K562 (cell line): Measurements from ENCODE around the gene RIMS3. TPM values are rescaled to one million over a fixed set of nuclear protein-coding genes. Genes with fewer than 3 reads are reported as not detected.

ENCODE experiments used
- ATAC-seq: fragments of 200-7000 bp; cut with Tn5 transposase; 3 replicates; pipeline ENCODE4 v1.9.1; 2020; ENCODE audit warnings: moderate library complexity
- BruUV-seq: library from RNA; stranded (reverse); fragments of 400-500 nt; replicated peaks from 2 replicates; lab custom pipeline; 2021; lab: Mats Ljungman, UMichigan
- CTCF ChIA-PET: fragments of 300-600 bp; formaldehyde crosslinking; extraction: SDS; loops from one replicate; lab custom pipeline; 2021; ENCODE audit warnings: low intra/inter-chr PET ratio; lab: Yijun Ruan, JAX
- POLR2A ChIA-PET: fragments of 300-600, 350-650 bp; sonication (Branson Sonifier 250); formaldehyde crosslinking; extraction: SDS; loops from one replicate; lab custom pipeline; 2021; ENCODE audit warnings: antibody characterized with exemption, inconsistent platforms; lab: Yijun Ruan, JAX
- DNase-seq, 4 experiments: peaks; one replicate each; pipeline versions ENCODE4 v3.0.0 to v3.0.0-alpha.2; 2011 to 2018; ENCODE audit warnings: low spot score in 3 of 4, mixed read lengths in 3 of 4; ENCODE audit errors: extremely low read depth in 1 of 4
- FAIRE-seq: peaks from 2 replicates; lab custom pipeline; 2011; peaks lifted over from hg19 to GRCh38; lab: Jason Lieb, UNC
- H2AFZ ChIP-seq: 2 replicates; pipeline ENCODE4 v1.6.0; 2011; ENCODE audit warnings: low read depth, low read length, control low read depth, inconsistent platforms
- H3K27ac ChIP-seq: fragments of 200-600 bp; 3 replicates; pipeline ENCODE4 v1.8.0; 2011; ENCODE audit warnings: low read depth, mild to moderate bottlenecking, control low read depth, inconsistent platforms, low read length, moderate library complexity, mixed read lengths; ENCODE audit errors: extremely low read depth
- H3K27me3 ChIP-seq, 2 experiments: fragments of 300-600 bp in 1 of 2; 2 replicates in 1 of 2; 3 replicates in 1 of 2; pipeline versions ENCODE4 v1.6.0 to v1.8.0; 2011; ENCODE audit warnings: inconsistent platforms in 2 of 2, low read length in 2 of 2, mild to moderate bottlenecking in 1 of 2, mixed read lengths in 1 of 2, moderate library complexity in 1 of 2; ENCODE audit not compliant: control insufficient read depth in 2 of 2, insufficient read depth in 2 of 2
- H3K36me3 ChIP-seq: fragments of 300-600 bp; 3 replicates; pipeline ENCODE4 v1.8.0; 2011; ENCODE audit warnings: mild to moderate bottlenecking, low read length, inconsistent platforms; ENCODE audit not compliant: control insufficient read depth, insufficient read depth
- H3K4me1 ChIP-seq, 2 experiments: fragments of 200-600 bp in 1 of 2; replicated peaks in 1 of 2; 2 replicates in 1 of 2; 3 replicates in 1 of 2; pipeline versions ENCODE4 v1.5.1 to v1.8.0; 2011; ENCODE audit warnings: inconsistent platforms in 2 of 2, low read length in 2 of 2, mild to moderate bottlenecking in 1 of 2, mixed read lengths in 1 of 2, moderate library complexity in 1 of 2; ENCODE audit not compliant: control insufficient read depth in 2 of 2, insufficient read depth in 2 of 2
- H3K4me2 ChIP-seq: 2 replicates; pipeline ENCODE4 v1.6.1; 2011; ENCODE audit warnings: low read length, control low read depth, inconsistent platforms, mixed read lengths; ENCODE audit not compliant: insufficient read depth
- H3K4me3 ChIP-seq: fragments of 200-600 bp; sonication (generic), shearing (Covaris generic); 2 replicates; pipeline ENCODE4 v1.5.1; 2016; ENCODE audit warnings: control low read depth, inconsistent platforms
- H3K79me2 ChIP-seq: fragments of 200-600 bp; 3 replicates; pipeline ENCODE4 v1.8.0; 2011; ENCODE audit warnings: low read length, inconsistent platforms; ENCODE audit not compliant: control insufficient read depth, insufficient read depth
- H3K9ac ChIP-seq, 2 experiments: 2 replicates each; pipeline versions ENCODE4 v1.6.0 to v1.6.1; 2011; ENCODE audit warnings: low read depth in 2 of 2, low read length in 2 of 2, control low read depth in 1 of 2, inconsistent platforms in 1 of 2, mild to moderate bottlenecking in 1 of 2, mixed read lengths in 1 of 2; ENCODE audit not compliant: insufficient read depth in 1 of 2
- H3K9me1 ChIP-seq: one replicate; pipeline ENCODE4 v1.6.0; 2011; ENCODE audit warnings: inconsistent platforms, mild to moderate bottlenecking, low read length, moderate library complexity; ENCODE audit not compliant: control insufficient read depth, insufficient read depth
- H3K9me3 ChIP-seq: replicated peaks from 2 replicates; pipeline ENCODE4 v1.5.1; 2011; ENCODE audit warnings: low read depth, low read length, inconsistent platforms; ENCODE audit not compliant: control insufficient read depth, insufficient read depth
- H4K20me1 ChIP-seq: replicated peaks from 2 replicates; pipeline ENCODE4 v1.6.1; 2011; ENCODE audit warnings: low read length, inconsistent platforms, mixed read lengths; ENCODE audit not compliant: control insufficient read depth, insufficient read depth
- DACH1 ChIP-seq: fragments of 450-650 bp; IDR thresholded peaks from 2 replicates; pipeline ENCODE4 v1.6.1; 2018; ENCODE audit not compliant: partially characterized antibody
- HDAC3 ChIP-seq: fragments of 450-650 bp; IDR thresholded peaks from 2 replicates; pipeline ENCODE4 v1.6.1; 2018; ENCODE audit warnings: borderline replicate concordance, mild to moderate bottlenecking, moderate library complexity; ENCODE audit not compliant: partially characterized antibody
- PHB2 ChIP-seq: fragments of 450-650 bp; IDR thresholded peaks from 2 replicates; pipeline ENCODE4 v1.6.1; 2017; ENCODE audit warnings: low read depth
- TBP ChIP-seq: optimal IDR thresholded peaks from 2 replicates; pipeline ENCODE3; 2011; ENCODE audit warnings: low read depth, low read length, improper control_type of control experiment
- TEAD1 ChIP-seq, 2 experiments: fragments of 450-650 bp in 1 of 2; sonication (generic) in 1 of 2; formaldehyde crosslinking; IDR thresholded peaks; 2 replicates each; pipeline versions ENCODE4 v1.4.0 to v1.8.0; 2020 to 2022; ENCODE audit warnings: mild to moderate bottlenecking in 2 of 2, missing genetic modification reagents in 1 of 2
- YY1 ChIP-seq, 3 experiments: IDR thresholded peaks; 2 replicates each; pipeline ENCODE4 v1.6.1; 2011; ENCODE audit warnings: low read length in 2 of 3, mild to moderate bottlenecking in 2 of 3, moderate library complexity in 2 of 3, borderline replicate concordance in 1 of 3, control low read depth in 1 of 3, low read depth in 1 of 3; ENCODE audit not compliant: insufficient read depth in 3 of 3, insufficient replicate concordance in 2 of 3, control insufficient read depth in 1 of 3, insufficient read length in 1 of 3; ENCODE audit errors: extremely low read depth in 1 of 3
- ZHX1 ChIP-seq: fragments of 150-350 bp; conservative IDR thresholded peaks from 2 replicates; pipeline ENCODE4 v1.6.1; 2014; ENCODE audit warnings: low read length
- ZNF121 ChIP-seq: sonication (generic); formaldehyde crosslinking; conservative IDR thresholded peaks from 2 replicates; pipeline ENCODE4 v1.8.0; 2022; ENCODE audit warnings: missing genetic modification reagents
- ZNF140 ChIP-seq: fragments of 250-450 bp; sonication (Bioruptor Pico); IDR thresholded peaks from 2 replicates; pipeline ENCODE4 v1.8.0; 2021; ENCODE audit warnings: moderate library complexity, mild to moderate bottlenecking, inconsistent platforms
- ZNF197 ChIP-seq: fragments of 200-800 bp; sonication (Bioruptor generic); IDR thresholded peaks from 2 replicates; pipeline ENCODE4 v1.6.1; 2016; ENCODE audit warnings: low read depth, missing genetic modification characterization, missing compliant biosample characterization
- WGBS: fragments of 100-300 bp; shearing (Covaris generic); methylation state at CpG from one replicate; pipeline ENCODE4 v1.1.6; 2016; ENCODE audit warnings: low coverage, mixed read lengths; ENCODE audit not compliant: insufficient coverage; ENCODE audit errors: missing lambda C conversion rate; 5-methylcytosine and 5-hydroxymethylcytosine counted together
- in situ Hi-C: fragments of 300-500 bp; cut with MboI; formaldehyde crosslinking; loops from 4 replicates; pipeline ENCODE4 v1.15.0; 2018; ENCODE audit warnings: inconsistent platforms, mixed read lengths
- intact Hi-C: fragments of 100-400 bp; cut with micrococcal nuclease; formaldehyde crosslinking; loops from 2 replicates; pipeline ENCODE4 v1.14.2; 2022
- polyA plus RNA-seq, 8 experiments: library from polyadenylated mRNA; depleted of rRNA in 4 of 8; stranded (reverse) in 5 of 8; unstranded in 3 of 8; fragments of >200 nt; fragmentation: Nextera tagmentation in 2 of 8; fragmentation: Illumina TruSeq in 1 of 8; extraction: Ambion mirVana in 2 of 8; extraction: Trizol in 1 of 8; gene quantifications; 2 replicates each; pipeline versions ENCODE4 v1.2.1 to v1.2.3, GENCODE V29; 2011 to 2014; ENCODE audit warnings: inconsistent platforms in 1 of 8, missing spikeins in 1 of 8
- total RNA-seq, 7 experiments: library from RNA; depleted of rRNA in 6 of 7; stranded (reverse); fragments of >200 nt in 6 of 7; fragmentation: Illumina TruSeq in 2 of 7; extraction: Trizol in 2 of 7; gene quantifications; 2 replicates each; pipeline versions ENCODE4 v1.2.1 to v1.2.3, GENCODE V29; 2011 to 2021; ENCODE audit warnings: low replicate concordance in 1 of 7

The RIMS3 gene
- total and polyA plus RNA-seq, 9 of the 15 experiments (the other 6 are each of a cell fraction or from before 2014, with no cell fraction given) = 0.06 to 1.2 (median 0.59) TPM

- H3K4me2 ChIP-seq = no peak overlapping the region
- no peaks in the 10 kb centered on the region for H3K9me3 ChIP-seq
- FAIRE-seq = no peak
- H3K4me1 ChIP-seq = peaks cover 0 to 30% of the 10 kb centered on the region in 2 experiments; a peak in 4 of 5 replicates
- no peak for ATAC-seq
- H3K4me3 ChIP-seq = no peak overlapping the region
- DNase-seq = no peak
- no peak overlapping the region for H3K27ac ChIP-seq
- no peaks in the 10 kb centered on the region for H3K9me1 ChIP-seq
- H3K9ac ChIP-seq = no peak overlapping the region
- H3K27me3 ChIP-seq = no peaks in the 10 kb centered on the region
- 74% methylated on average over 4 of the region's 4 CpGs for WGBS
- intact Hi-C loops = no loop called here
- ChIA-PET POLR2A (interaction anchor here (0.9 to 14.0 kb wide), 3 partner anchors 10 to 16 kb away, joined by 4 to 212 read pairs (median 7); partner anchors contain the start of gene NFYC), CTCF (no interaction called here)
- TF ChIP-seq HDAC3 (no peak), TBP (no peak), ZNF140 (CRISPR knock-in tag) (no peak)
- in situ Hi-C loops = no loop called here
- peaks cover 89% of the 10 kb centered on the region for H3K79me2 ChIP-seq
- H4K20me1 ChIP-seq = no peaks in the 10 kb centered on the region
- no TSS peak for BruUV-seq
- H3K36me3 ChIP-seq = no peaks in the 10 kb centered on the region
- no peak overlapping the region for H2AFZ ChIP-seq
Observed at GRCh38 chr1:40706626-40707025, 41.1 kb upstream of the RIMS3 start.

GRCh38 chr1:40704817-40705733, 39.6 kb upstream of the RIMS3 start:
- BruUV-seq = no TSS peak
- 21% methylated on average over 3 of the region's 3 CpGs for WGBS
- TF ChIP-seq ZHX1 (no peak), TEAD1 (CRISPR knock-in tag; IDR thresholded peaks at IDR 0.05) (no peak), YY1 (IDR thresholded peaks at IDR 0.05; ENCODE audit: borderline replicate concordance in 1 of 3, control insufficient read depth in 1 of 3, extremely low read depth in 1 of 3, insufficient read depth in 3 of 3, insufficient read length in 1 of 3, insufficient replicate concordance in 2 of 3, low read depth in 1 of 3, low read length in 2 of 3) (no peak), DACH1 (no peak), ZNF197 (CRISPR knock-in tag) (no peak), ZNF121 (CRISPR knock-in tag) (no peak), PHB2 (no peak)

More at GRCh38 chr1:40704817-40705733, 39.6 kb upstream of the RIMS3 start:
- Histone ChIP-seq H3K27me3 (no peaks in the 10 kb centered on the region), H3K79me2 (peaks cover 86% of the 10 kb centered on the region), H3K36me3 (no peaks in the 10 kb centered on the region), H3K4me2 (peak overlapping the region; percentile 47; the same call in 1 of the 2 replicates), H3K9me3 (no peaks in the 10 kb centered on the region), H3K4me1 (peaks cover 0 to 26% of the 10 kb centered on the region in 2 experiments; a peak in 4 of 5 replicates), H4K20me1 (no peaks in the 10 kb centered on the region), H2AFZ (no peak overlapping the region), H3K9me1 (no peaks in the 10 kb centered on the region), H3K27ac (peak overlapping the region; percentile 5; the same call in 1 of the 3 replicates), H3K9ac (no peak overlapping the region; a peak in 1 of 4 replicates), H3K4me3 (no peak overlapping the region)
- ATAC-seq (no peak), FAIRE-seq (peak; percentile 6), DNase-seq (peak; percentile 28 to 68 (median 38))
- CTCF ChIA-PET = no interaction called here
- in situ Hi-C loops (no loop called here), intact Hi-C loops (no loop called here)
- POLR2A ChIA-PET = interaction anchor here (0.7 to 14.0 kb wide), 8 partner anchors 11 to 372 kb away, joined by 3 to 212 read pairs (median 4); partner anchors contain the start of gene NFYC
